SK-N-SH treated with all-trans-retinoic acid at 6 μM for 48 hours (cell line): Measurements from ENCODE around the gene ZNF283.
"Not testable (repeated sequence)": the region's sequence is repeated elsewhere in the genome, so short reads cannot be mapped to it uniquely, and the experiment has no call there.

Experiments
- ATAC-seq: fragments of 200-7000 bp; cut with Tn5 transposase; 3 replicates; pipeline ENCODE4 v1.9.1; 2020; ENCODE audit warnings: mild to moderate bottlenecking, moderate library complexity
- ARNTL ChIP-seq: fragments of 450-650 bp; formaldehyde crosslinking; IDR thresholded peaks from 2 replicates; pipeline ENCODE4 v1.5.0; 2020; ENCODE audit warnings: low read depth, mild to moderate bottlenecking, moderate library complexity, borderline replicate concordance
- BACH2 ChIP-seq: fragments of 250-450 bp; sonication (Bioruptor Pico); IDR thresholded peaks from 2 replicates; pipeline ENCODE4 v1.9.0; 2021; ENCODE audit warnings: mild to moderate bottlenecking, borderline replicate concordance
- GLIS3 ChIP-seq: fragments of 250-450 bp; sonication (Bioruptor Pico); IDR thresholded peaks from 2 replicates; pipeline ENCODE4 v1.5.0; 2020; ENCODE audit warnings: mild to moderate bottlenecking, moderate library complexity
- ISL1 ChIP-seq: fragments of 250-450 bp; sonication (Bioruptor Pico); IDR thresholded peaks from 2 replicates; pipeline ENCODE4 v2.1.2; 2022; ENCODE audit warnings: mild to moderate bottlenecking, moderate library complexity
- PPARA ChIP-seq: fragments of 250-450 bp; sonication (Bioruptor Pico); IDR thresholded peaks from 2 replicates; pipeline ENCODE4 v1.5.0; 2020; ENCODE audit warnings: mild to moderate bottlenecking, borderline replicate concordance
- RARB ChIP-seq: fragments of 250-450 bp; sonication (Bioruptor Pico); IDR thresholded peaks from 2 replicates; pipeline ENCODE4 v1.8.0; 2021; ENCODE audit warnings: mild to moderate bottlenecking, moderate library complexity
- SNAI2 ChIP-seq: fragments of 250-450 bp; sonication (Bioruptor Pico); IDR thresholded peaks from 2 replicates; pipeline ENCODE4 v1.5.0; 2020; ENCODE audit warnings: mild to moderate bottlenecking, moderate library complexity
- ZC3H10 ChIP-seq: fragments of 250-450 bp; sonication (Bioruptor Pico); IDR thresholded peaks from 2 replicates; pipeline ENCODE4 v1.5.1; 2021; ENCODE audit warnings: mild to moderate bottlenecking, moderate library complexity
- ZFP3 ChIP-seq: fragments of 250-450 bp; sonication (Bioruptor Pico); IDR thresholded peaks from 2 replicates; pipeline ENCODE4 v1.5.0; 2020; ENCODE audit warnings: mild to moderate bottlenecking, moderate library complexity
- ZNF70 ChIP-seq: fragments of 450-650 bp; formaldehyde crosslinking; IDR thresholded peaks from 2 replicates; pipeline ENCODE4 v1.5.0; 2020; ENCODE audit warnings: mild to moderate bottlenecking, moderate library complexity
- ZNF8 ChIP-seq: fragments of 450-650 bp; formaldehyde crosslinking; IDR thresholded peaks from 2 replicates; pipeline ENCODE4 v1.5.0; 2020; ENCODE audit warnings: mild to moderate bottlenecking, moderate library complexity
- TF ChIP-seq, protein P1 (sequence below): fragments of 250-450 bp; sonication (Bioruptor Pico); IDR thresholded peaks from 2 replicates; pipeline ENCODE4 v1.8.0; 2021; ENCODE audit warnings: low read depth, mild to moderate bottlenecking, moderate library complexity, borderline replicate concordance
- TF ChIP-seq, protein P2 (sequence below): fragments of 250-450 bp; sonication (Bioruptor Pico); IDR thresholded peaks from 2 replicates; pipeline ENCODE4 v1.5.0; 2020; ENCODE audit warnings: mild to moderate bottlenecking, moderate library complexity
- TF ChIP-seq, protein P3 (sequence below): fragments of 250-450 bp; sonication (Bioruptor Pico); IDR thresholded peaks from 2 replicates; pipeline ENCODE4 v1.5.1; 2020; ENCODE audit warnings: low read depth, mild to moderate bottlenecking, moderate library complexity
- TF ChIP-seq, protein P4 (sequence below): fragments of 250-450 bp; sonication (Bioruptor Pico); IDR thresholded peaks from 2 replicates; pipeline ENCODE4 v1.5.1; 2021; ENCODE audit warnings: mild to moderate bottlenecking, moderate library complexity
- TF ChIP-seq, protein P5 (sequence below): fragments of 250-450 bp; sonication (Bioruptor Pico); IDR thresholded peaks from 2 replicates; pipeline ENCODE4 v1.8.0; 2020; ENCODE audit warnings: mild to moderate bottlenecking, moderate library complexity, borderline replicate concordance

Gene ZNF283

DNA sequence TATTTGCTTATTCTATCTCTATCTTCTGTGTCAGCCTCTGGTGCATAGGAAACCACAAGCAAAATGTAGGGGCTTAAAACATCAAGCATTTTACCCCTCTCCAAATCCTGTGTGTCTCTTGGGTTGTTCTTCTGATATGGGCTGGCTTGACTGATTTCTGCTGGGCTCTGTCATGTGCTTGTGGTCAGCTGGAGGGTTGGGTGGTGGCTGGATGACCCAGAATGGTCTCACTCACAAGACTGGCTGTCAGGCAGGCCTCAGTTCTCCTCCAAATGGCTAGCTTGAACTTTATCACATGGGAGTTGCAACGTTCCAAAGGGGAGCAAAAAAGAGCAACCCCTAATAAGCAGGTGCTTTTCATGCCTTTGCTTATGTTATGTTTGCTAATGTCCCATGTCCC, 15.3 kb upstream of the ZNF283 start (continued):
- TF ChIP-seq, protein P1, sequence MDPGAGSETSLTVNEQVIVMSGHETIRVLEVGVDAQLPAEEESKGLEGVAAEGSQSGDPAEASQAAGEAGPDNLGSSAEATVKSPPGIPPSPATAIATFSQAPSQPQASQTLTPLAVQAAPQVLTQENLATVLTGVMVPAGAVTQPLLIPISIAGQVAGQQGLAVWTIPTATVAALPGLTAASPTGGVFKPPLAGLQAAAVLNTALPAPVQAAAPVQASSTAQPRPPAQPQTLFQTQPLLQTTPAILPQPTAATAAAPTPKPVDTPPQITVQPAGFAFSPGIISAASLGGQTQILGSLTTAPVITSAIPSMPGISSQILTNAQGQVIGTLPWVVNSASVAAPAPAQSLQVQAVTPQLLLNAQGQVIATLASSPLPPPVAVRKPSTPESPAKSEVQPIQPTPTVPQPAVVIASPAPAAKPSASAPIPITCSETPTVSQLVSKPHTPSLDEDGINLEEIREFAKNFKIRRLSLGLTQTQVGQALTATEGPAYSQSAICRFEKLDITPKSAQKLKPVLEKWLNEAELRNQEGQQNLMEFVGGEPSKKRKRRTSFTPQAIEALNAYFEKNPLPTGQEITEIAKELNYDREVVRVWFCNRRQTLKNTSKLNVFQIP (CRISPR knock-in tag), result no peak
- TF ChIP-seq PPARA (no peak), SNAI2 (CRISPR knock-in tag) (no peak)

DNA sequence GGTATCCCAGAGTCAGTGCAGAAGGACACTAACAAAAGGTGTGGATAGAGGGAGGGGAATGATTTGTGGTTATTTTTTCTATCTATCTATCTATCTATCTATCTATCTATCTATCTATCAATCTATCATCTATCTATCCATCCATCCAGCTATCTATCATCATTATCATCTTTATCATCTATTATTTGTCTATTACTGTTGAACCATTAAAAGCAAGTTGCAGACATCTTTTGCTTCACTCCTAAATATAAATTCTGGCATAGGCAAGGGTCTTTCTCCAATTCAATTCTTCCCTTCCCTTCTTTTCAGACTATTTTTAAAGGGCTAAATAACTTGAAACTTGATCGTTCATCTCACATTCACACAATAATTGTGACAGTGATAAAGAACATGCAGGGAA, 14.9 kb upstream of the ZNF283 start:
- TF ChIP-seq SNAI2 (CRISPR knock-in tag) (no peak), ZFP3 (CRISPR knock-in tag) (no peak), PPARA (no peak)
- ATAC-seq, result no peak

DNA sequence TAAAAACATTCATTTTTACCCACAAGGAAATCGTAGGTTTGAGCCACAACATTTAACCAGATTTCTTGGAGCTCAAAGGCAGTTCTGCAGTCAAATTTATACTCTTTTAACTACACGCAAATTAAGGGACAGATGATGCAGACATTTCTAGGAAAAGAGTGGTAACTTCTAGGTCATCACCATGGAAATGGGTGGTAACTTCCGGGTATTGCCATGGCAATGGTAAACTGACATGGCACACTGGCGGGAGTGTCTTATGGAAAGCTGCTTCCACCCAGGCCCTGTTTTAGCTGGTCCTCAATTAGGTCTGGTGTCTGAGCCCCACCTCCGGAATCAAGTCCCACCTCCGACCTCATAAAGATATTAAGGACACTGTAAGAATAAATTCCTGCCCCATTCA, 14.4 kb upstream of the ZNF283 start:
- TF ChIP-seq GLIS3 (CRISPR knock-in tag), result no peak
- TF ChIP-seq, protein P2, sequence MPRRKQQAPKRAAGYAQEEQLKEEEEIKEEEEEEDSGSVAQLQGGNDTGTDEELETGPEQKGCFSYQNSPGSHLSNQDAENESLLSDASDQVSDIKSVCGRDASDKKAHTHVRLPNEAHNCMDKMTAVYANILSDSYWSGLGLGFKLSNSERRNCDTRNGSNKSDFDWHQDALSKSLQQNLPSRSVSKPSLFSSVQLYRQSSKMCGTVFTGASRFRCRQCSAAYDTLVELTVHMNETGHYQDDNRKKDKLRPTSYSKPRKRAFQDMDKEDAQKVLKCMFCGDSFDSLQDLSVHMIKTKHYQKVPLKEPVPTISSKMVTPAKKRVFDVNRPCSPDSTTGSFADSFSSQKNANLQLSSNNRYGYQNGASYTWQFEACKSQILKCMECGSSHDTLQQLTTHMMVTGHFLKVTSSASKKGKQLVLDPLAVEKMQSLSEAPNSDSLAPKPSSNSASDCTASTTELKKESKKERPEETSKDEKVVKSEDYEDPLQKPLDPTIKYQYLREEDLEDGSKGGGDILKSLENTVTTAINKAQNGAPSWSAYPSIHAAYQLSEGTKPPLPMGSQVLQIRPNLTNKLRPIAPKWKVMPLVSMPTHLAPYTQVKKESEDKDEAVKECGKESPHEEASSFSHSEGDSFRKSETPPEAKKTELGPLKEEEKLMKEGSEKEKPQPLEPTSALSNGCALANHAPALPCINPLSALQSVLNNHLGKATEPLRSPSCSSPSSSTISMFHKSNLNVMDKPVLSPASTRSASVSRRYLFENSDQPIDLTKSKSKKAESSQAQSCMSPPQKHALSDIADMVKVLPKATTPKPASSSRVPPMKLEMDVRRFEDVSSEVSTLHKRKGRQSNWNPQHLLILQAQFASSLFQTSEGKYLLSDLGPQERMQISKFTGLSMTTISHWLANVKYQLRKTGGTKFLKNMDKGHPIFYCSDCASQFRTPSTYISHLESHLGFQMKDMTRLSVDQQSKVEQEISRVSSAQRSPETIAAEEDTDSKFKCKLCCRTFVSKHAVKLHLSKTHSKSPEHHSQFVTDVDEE (CRISPR knock-in tag), result no peak
- TF ChIP-seq ZNF70 (CRISPR knock-in tag), result no peak

DNA sequence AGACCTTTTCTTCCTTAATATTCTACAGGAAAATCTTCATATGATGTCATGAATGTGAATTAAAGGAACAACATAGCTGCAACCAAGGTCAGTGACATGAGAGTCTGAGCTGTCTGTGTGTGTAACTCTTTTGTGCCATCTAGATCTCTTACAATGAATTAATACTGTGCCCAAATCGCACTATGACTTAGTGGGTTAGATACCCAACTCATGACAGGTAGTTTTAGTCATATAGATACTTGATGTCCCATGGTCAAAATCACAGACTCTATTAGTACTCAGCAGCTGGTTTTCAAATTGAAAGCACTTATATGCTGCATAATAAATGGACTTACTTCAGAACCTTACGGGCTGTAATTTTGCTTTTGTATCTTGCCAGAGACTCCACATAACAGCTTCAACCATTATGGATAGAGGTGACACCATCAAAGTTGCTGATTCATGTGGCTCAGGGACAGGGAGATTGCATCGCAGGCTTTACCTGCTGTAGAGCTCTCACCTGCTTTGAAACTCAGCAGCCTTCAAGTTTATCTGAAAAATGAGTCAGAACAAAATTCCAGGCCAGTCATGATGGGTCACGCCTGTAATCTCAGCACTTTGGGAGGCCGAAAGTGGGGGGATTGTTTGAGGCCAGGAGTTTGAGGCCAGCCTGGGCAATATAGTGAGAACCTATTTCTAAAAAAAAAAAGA, 12.3 kb upstream of the ZNF283 start:
- TF ChIP-seq GLIS3 (CRISPR knock-in tag), result no peak
- no peak for TF ChIP-seq ARNTL (CRISPR knock-in tag)
- no peak for TF ChIP-seq RARB (CRISPR knock-in tag)
- no peak for TF ChIP-seq ZNF70 (CRISPR knock-in tag)
- TF ChIP-seq, protein P3, sequence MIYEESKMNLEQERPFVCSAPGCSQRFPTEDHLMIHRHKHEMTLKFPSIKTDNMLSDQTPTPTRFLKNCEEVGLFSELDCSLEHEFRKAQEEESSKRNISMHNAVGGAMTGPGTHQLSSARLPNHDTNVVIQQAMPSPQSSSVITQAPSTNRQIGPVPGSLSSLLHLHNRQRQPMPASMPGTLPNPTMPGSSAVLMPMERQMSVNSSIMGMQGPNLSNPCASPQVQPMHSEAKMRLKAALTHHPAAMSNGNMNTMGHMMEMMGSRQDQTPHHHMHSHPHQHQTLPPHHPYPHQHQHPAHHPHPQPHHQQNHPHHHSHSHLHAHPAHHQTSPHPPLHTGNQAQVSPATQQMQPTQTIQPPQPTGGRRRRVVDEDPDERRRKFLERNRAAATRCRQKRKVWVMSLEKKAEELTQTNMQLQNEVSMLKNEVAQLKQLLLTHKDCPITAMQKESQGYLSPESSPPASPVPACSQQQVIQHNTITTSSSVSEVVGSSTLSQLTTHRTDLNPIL, result no peak
- TF ChIP-seq BACH2 (CRISPR knock-in tag), result no peak
- TF ChIP-seq ZC3H10, result no peak
- no peak for TF ChIP-seq ISL1
- TF ChIP-seq, protein P2 (CRISPR knock-in tag), result no peak
- TF ChIP-seq, protein P4, sequence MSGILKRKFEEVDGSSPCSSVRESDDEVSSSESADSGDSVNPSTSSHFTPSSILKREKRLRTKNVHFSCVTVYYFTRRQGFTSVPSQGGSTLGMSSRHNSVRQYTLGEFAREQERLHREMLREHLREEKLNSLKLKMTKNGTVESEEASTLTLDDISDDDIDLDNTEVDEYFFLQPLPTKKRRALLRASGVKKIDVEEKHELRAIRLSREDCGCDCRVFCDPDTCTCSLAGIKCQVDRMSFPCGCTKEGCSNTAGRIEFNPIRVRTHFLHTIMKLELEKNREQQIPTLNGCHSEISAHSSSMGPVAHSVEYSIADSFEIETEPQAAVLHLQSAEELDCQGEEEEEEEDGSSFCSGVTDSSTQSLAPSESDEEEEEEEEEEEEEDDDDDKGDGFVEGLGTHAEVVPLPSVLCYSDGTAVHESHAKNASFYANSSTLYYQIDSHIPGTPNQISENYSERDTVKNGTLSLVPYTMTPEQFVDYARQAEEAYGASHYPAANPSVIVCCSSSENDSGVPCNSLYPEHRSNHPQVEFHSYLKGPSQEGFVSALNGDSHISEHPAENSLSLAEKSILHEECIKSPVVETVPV, result no peak
- TF ChIP-seq ZNF8 (CRISPR knock-in tag), result no peak
- TF ChIP-seq, protein P5, sequence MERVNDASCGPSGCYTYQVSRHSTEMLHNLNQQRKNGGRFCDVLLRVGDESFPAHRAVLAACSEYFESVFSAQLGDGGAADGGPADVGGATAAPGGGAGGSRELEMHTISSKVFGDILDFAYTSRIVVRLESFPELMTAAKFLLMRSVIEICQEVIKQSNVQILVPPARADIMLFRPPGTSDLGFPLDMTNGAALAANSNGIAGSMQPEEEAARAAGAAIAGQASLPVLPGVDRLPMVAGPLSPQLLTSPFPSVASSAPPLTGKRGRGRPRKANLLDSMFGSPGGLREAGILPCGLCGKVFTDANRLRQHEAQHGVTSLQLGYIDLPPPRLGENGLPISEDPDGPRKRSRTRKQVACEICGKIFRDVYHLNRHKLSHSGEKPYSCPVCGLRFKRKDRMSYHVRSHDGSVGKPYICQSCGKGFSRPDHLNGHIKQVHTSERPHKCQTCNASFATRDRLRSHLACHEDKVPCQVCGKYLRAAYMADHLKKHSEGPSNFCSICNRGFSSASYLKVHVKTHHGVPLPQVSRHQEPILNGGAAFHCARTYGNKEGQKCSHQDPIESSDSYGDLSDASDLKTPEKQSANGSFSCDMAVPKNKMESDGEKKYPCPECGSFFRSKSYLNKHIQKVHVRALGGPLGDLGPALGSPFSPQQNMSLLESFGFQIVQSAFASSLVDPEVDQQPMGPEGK, result no peak
- TF ChIP-seq, protein P1 (CRISPR knock-in tag), result no peak
- TF ChIP-seq PPARA, result no peak
- no peak for ATAC-seq

More for the DNA sequence above, 14.4 kb upstream of the ZNF283 start:
- ATAC-seq, result no peak

DNA sequence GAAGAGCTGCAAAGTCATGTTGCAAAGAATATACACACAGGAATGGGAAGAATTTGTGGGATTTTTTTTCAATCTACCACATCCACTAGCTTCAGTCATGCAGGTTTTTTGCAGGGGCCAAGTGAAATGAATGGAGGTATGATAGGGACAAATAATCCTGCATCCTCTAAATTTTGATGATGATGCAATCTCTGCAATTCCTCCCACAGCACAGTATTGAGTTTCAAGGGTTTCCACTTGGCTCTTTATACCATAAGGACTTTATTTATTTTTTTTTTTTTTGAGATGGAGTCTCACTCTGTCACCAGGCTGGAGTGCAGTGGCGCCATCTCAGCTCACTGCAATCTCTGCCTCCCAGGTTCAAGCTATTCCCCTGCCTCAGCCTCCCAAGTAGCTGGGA, 9.7 kb upstream of the ZNF283 start:
- ATAC-seq, result not testable (repeated sequence)
